Measurements from ENCODE around the gene SYT8. TPM values are rescaled to one million over a fixed set of nuclear protein-coding genes. Genes with fewer than 3 reads are reported as not detected.
"Not testable (repeated sequence)": the region's sequence is repeated elsewhere in the genome, so short reads cannot be mapped to it uniquely, and the experiment has no call there.

SYT8 gene
- total RNA-seq, 1 experiment from 2014 or later, result not detected

- Histone ChIP-seq H3K36me3 (replicated peaks; ENCODE audit: control insufficient read depth, insufficient read depth, low read length) (no peaks in the 10 kb centered on the region), H3K27me3 (ENCODE audit: control insufficient read depth, insufficient read depth, low read length) (no peaks in the 10 kb centered on the region), H3K4me3 (ENCODE audit: insufficient read depth, low read depth, low read length) (no peak overlapping the region)
- no peak for DNase-seq
These were observed 22.5 kb upstream of the SYT8 start for GRCh38 chr11:1812274-1812673.

- H3K4me3 ChIP-seq (ENCODE audit: insufficient read depth, low read depth, low read length), result no peak overlapping the region
- no peaks in the 10 kb centered on the region for H3K36me3 ChIP-seq (replicated peaks; ENCODE audit: control insufficient read depth, insufficient read depth, low read length)
- no peaks in the 10 kb centered on the region for H3K27me3 ChIP-seq (ENCODE audit: control insufficient read depth, insufficient read depth, low read length)
- DNase-seq, result no peak
These were observed 22.0 kb upstream of the SYT8 start for GRCh38 chr11:1812801-1813200.

- not testable (repeated sequence) for H3K36me3 ChIP-seq (replicated peaks; ENCODE audit: control insufficient read depth, insufficient read depth, low read length); DNase-seq
These were observed 21.4 kb upstream of the SYT8 start for GRCh38 chr11:1813356-1813755.

GRCh38 chr11:1814691-1815090 is 20.1 kb upstream of the SYT8 start:
- H3K4me3 ChIP-seq (ENCODE audit: insufficient read depth, low read depth, low read length), result no peak overlapping the region
- H3K36me3 ChIP-seq (replicated peaks; ENCODE audit: control insufficient read depth, insufficient read depth, low read length), result no peaks in the 10 kb centered on the region
- no peaks in the 10 kb centered on the region for H3K27me3 ChIP-seq (ENCODE audit: control insufficient read depth, insufficient read depth, low read length)
- no peak for DNase-seq

More at GRCh38 chr11:1813356-1813755, 21.4 kb upstream of the SYT8 start:
- not testable (repeated sequence) for H3K27me3 ChIP-seq (ENCODE audit: control insufficient read depth, insufficient read depth, low read length); H3K4me3 ChIP-seq (ENCODE audit: insufficient read depth, low read depth, low read length)

GRCh38 chr11:1815311-1815710 is 19.5 kb upstream of the SYT8 start:
- Histone ChIP-seq H3K27me3 (ENCODE audit: control insufficient read depth, insufficient read depth, low read length) (no peaks in the 10 kb centered on the region), H3K4me3 (ENCODE audit: insufficient read depth, low read depth, low read length) (no peak overlapping the region), H3K36me3 (replicated peaks; ENCODE audit: control insufficient read depth, insufficient read depth, low read length) (no peaks in the 10 kb centered on the region)
- DNase-seq, result no peak

GRCh38 chr11:1815751-1816150 is 19.0 kb upstream of the SYT8 start:
- DNase-seq, result no peak
- Histone ChIP-seq H3K27me3 (ENCODE audit: control insufficient read depth, insufficient read depth, low read length) (no peaks in the 10 kb centered on the region), H3K36me3 (replicated peaks; ENCODE audit: control insufficient read depth, insufficient read depth, low read length) (no peaks in the 10 kb centered on the region), H3K4me3 (ENCODE audit: insufficient read depth, low read depth, low read length) (no peak overlapping the region)

GRCh38 chr11:1817000-1817399 is 17.8 kb upstream of the SYT8 start:
- H3K36me3 ChIP-seq (replicated peaks; ENCODE audit: control insufficient read depth, insufficient read depth, low read length), result no peaks in the 10 kb centered on the region
- no peak for DNase-seq
- H3K27me3 ChIP-seq (ENCODE audit: control insufficient read depth, insufficient read depth, low read length), result no peaks in the 10 kb centered on the region
- H3K4me3 ChIP-seq (ENCODE audit: insufficient read depth, low read depth, low read length), result no peak overlapping the region

GRCh38 chr11:1817511-1817910 is 17.3 kb upstream of the SYT8 start:
- H3K36me3 ChIP-seq (replicated peaks; ENCODE audit: control insufficient read depth, insufficient read depth, low read length), result no peaks in the 10 kb centered on the region
- H3K4me3 ChIP-seq (ENCODE audit: insufficient read depth, low read depth, low read length), result no peak overlapping the region
- no peak for DNase-seq
- H3K27me3 ChIP-seq (ENCODE audit: control insufficient read depth, insufficient read depth, low read length), result no peaks in the 10 kb centered on the region

- no peak overlapping the region for H3K4me3 ChIP-seq (ENCODE audit: insufficient read depth, low read depth, low read length)
- no peaks in the 10 kb centered on the region for H3K36me3 ChIP-seq (replicated peaks; ENCODE audit: control insufficient read depth, insufficient read depth, low read length)
- no peaks in the 10 kb centered on the region for H3K27me3 ChIP-seq (ENCODE audit: control insufficient read depth, insufficient read depth, low read length)
- DNase-seq, result no peak
These were observed 15.7 kb upstream of the SYT8 start for GRCh38 chr11:1819074-1819473.

GRCh38 chr11:1820463-1821325 is 14.1 kb upstream of the SYT8 start:
- no peak for DNase-seq
- Histone ChIP-seq H3K36me3 (replicated peaks; ENCODE audit: control insufficient read depth, insufficient read depth, low read length) (no peaks in the 10 kb centered on the region), H3K27me3 (ENCODE audit: control insufficient read depth, insufficient read depth, low read length) (no peaks in the 10 kb centered on the region), H3K4me3 (ENCODE audit: insufficient read depth, low read depth, low read length) (no peak overlapping the region)

- H3K27me3 ChIP-seq (ENCODE audit: control insufficient read depth, insufficient read depth, low read length), result no peaks in the 10 kb centered on the region
- H3K36me3 ChIP-seq (replicated peaks; ENCODE audit: control insufficient read depth, insufficient read depth, low read length), result no peaks in the 10 kb centered on the region
- no peak overlapping the region for H3K4me3 ChIP-seq (ENCODE audit: insufficient read depth, low read depth, low read length)
- DNase-seq, result no peak
These were observed 13.2 kb upstream of the SYT8 start for GRCh38 chr11:1821562-1821961.

GRCh38 chr11:1822648-1823375 is 12.0 kb upstream of the SYT8 start:
- no peak for DNase-seq

GRCh38 chr11:1823376-1824220 is 11.2 kb upstream of the SYT8 start:
- no peak overlapping the region for H3K4me3 ChIP-seq (ENCODE audit: insufficient read depth, low read depth, low read length)
- DNase-seq, result peak; percentile 38
- no peaks in the 10 kb centered on the region for H3K36me3 ChIP-seq (replicated peaks; ENCODE audit: control insufficient read depth, insufficient read depth, low read length)
- no peaks in the 10 kb centered on the region for H3K27me3 ChIP-seq (ENCODE audit: control insufficient read depth, insufficient read depth, low read length)

More at GRCh38 chr11:1822648-1823375, 12.0 kb upstream of the SYT8 start:
- Histone ChIP-seq H3K4me3 (ENCODE audit: insufficient read depth, low read depth, low read length) (no peak overlapping the region), H3K27me3 (ENCODE audit: control insufficient read depth, insufficient read depth, low read length) (no peaks in the 10 kb centered on the region), H3K36me3 (replicated peaks; ENCODE audit: control insufficient read depth, insufficient read depth, low read length) (no peaks in the 10 kb centered on the region)

GRCh38 chr11:1824221-1825038 is 10.4 kb upstream of the SYT8 start:
- Histone ChIP-seq H3K27me3 (ENCODE audit: control insufficient read depth, insufficient read depth, low read length) (no peaks in the 10 kb centered on the region), H3K4me3 (ENCODE audit: insufficient read depth, low read depth, low read length) (no peak overlapping the region), H3K36me3 (replicated peaks; ENCODE audit: control insufficient read depth, insufficient read depth, low read length) (no peaks in the 10 kb centered on the region)
- DNase-seq, result peak; percentile 32
